ENCODE data around the gene ARHGAP22. TPM values are rescaled to one million over a fixed set of nuclear protein-coding genes. Genes with fewer than 3 reads are reported as not detected.

The ARHGAP22 gene
- total RNA-seq, 2 donors from 2014 or later: 4.4 to 8.6 TPM

DNA sequence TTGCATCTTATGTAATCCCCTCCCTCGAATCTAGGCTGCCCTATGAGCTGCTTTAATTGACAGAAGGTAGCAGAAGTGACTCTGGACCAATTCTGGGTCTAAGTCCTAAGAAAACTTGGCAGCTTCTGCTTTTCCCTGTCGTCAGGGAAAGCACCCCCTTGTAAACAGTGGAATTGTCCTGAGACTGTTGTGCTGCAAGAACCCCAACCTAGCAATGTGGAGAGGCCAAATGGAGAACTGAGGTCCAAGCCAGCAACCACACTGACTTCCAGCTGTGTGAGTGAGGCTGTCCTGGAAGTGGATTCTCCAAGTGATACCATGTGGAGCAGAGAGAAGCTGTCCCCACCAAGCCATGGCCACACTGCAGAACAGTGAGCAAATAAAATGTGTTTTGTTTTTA is 75.5 kb downstream of the ARHGAP22 start:
- 70% methylated on average over 2 of the region's 2 CpGs for WGBS
- TF ChIP-seq POLR2AphosphoS5 (IDR thresholded peaks at IDR 0.05) (no peak), POLR2A (IDR thresholded peaks at IDR 0.05) (no peak)
- TF ChIP-seq, protein P1, sequence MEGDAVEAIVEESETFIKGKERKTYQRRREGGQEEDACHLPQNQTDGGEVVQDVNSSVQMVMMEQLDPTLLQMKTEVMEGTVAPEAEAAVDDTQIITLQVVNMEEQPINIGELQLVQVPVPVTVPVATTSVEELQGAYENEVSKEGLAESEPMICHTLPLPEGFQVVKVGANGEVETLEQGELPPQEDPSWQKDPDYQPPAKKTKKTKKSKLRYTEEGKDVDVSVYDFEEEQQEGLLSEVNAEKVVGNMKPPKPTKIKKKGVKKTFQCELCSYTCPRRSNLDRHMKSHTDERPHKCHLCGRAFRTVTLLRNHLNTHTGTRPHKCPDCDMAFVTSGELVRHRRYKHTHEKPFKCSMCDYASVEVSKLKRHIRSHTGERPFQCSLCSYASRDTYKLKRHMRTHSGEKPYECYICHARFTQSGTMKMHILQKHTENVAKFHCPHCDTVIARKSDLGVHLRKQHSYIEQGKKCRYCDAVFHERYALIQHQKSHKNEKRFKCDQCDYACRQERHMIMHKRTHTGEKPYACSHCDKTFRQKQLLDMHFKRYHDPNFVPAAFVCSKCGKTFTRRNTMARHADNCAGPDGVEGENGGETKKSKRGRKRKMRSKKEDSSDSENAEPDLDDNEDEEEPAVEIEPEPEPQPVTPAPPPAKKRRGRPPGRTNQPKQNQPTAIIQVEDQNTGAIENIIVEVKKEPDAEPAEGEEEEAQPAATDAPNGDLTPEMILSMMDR (IDR thresholded peaks at IDR 0.05): no peak
- Histone ChIP-seq H3K4me1 (replicated peaks) (no peaks in the 10 kb centered on the region), H3K36me3 (no peaks in the 10 kb centered on the region), H3K9me3 (no peaks in the 10 kb centered on the region), H3K4me3 (no peak overlapping the region), H3K27me3 (replicated peaks; ENCODE audit: insufficient read depth) (no peaks in the 10 kb centered on the region), H3K27ac (no peak overlapping the region)
- intact Hi-C loops (cut with DNase I): no loop called here
- DNase-seq (ENCODE audit: low spot score): no peak

DNA sequence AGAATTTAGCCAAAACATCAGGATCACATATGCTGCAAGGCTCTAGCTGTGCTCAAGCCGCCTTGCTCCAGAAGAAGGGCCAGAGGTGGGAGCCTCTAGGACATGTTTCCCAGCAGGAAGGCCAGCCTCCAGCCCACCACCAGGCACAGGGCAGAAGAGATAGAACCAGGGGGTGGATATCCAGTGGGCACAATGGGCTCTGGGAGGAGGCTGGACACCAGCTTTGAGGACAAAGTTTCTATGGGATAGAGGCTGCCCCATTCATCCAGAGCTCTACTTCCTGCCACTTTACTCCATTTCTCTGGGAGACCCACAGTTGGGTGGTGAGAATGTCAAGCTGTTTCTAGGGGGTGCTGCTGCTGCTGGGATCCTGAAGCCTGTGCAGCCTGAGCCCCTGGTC is 77.1 kb downstream of the ARHGAP22 start:
- Histone ChIP-seq H3K36me3 (no peaks in the 10 kb centered on the region), H3K9me3 (no peaks in the 10 kb centered on the region), H3K27ac (no peak overlapping the region), H3K4me1 (replicated peaks) (no peaks in the 10 kb centered on the region), H3K4me3 (no peak overlapping the region), H3K27me3 (replicated peaks; ENCODE audit: insufficient read depth) (no peaks in the 10 kb centered on the region)
- TF ChIP-seq POLR2A (IDR thresholded peaks at IDR 0.05) (no peak), POLR2AphosphoS5 (IDR thresholded peaks at IDR 0.05) (no peak)
- TF ChIP-seq, protein P1 (IDR thresholded peaks at IDR 0.05): no peak
- no peak for DNase-seq (ENCODE audit: low spot score)
- 100% methylated on average over 1 of the region's 1 CpG for WGBS
- intact Hi-C loops (cut with DNase I): no loop called here

DNA sequence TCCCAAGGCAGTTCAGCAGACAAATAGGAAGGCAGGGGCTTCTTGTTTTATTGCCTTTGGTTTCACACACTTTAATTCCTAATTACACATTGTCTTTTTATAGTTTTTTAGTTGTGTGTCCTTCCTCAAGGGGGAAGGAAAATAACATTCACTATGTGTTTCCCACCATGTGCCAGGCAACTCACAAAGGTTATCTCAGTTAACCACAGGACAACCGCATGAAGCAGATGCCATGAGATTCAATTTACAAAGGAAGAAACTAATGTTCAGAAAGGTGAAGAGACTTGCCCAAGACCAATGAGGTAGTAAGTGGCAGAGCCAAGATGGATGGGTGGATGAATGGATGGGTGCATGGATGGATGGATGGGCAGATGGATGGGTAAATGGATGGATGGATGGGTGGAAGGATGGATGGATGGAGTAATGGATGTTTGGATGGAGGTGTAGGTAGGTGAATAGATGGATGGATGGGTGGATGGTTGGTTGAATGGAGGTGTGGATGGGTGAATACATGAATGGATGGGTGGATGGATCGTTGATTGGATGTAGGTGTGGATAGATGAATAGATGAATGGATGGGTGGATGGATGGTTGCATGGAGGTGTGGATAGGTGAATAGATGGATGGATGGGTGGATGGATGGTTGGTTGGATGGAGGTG is 77.9 kb downstream of the ARHGAP22 start:
- TF ChIP-seq, protein P1 (IDR thresholded peaks at IDR 0.05): no peak
- no peak for TF ChIP-seq POLR2A (IDR thresholded peaks at IDR 0.05)
- no peak for TF ChIP-seq POLR2AphosphoS5 (IDR thresholded peaks at IDR 0.05)
- intact Hi-C loops (cut with DNase I): no loop called here
- Histone ChIP-seq H3K27ac (no peak overlapping the region), H3K36me3 (no peaks in the 10 kb centered on the region), H3K27me3 (replicated peaks; ENCODE audit: insufficient read depth) (no peaks in the 10 kb centered on the region), H3K9me3 (no peaks in the 10 kb centered on the region), H3K4me3 (no peak overlapping the region), H3K4me1 (replicated peaks) (no peaks in the 10 kb centered on the region)
- WGBS: 77% methylated on average over 2 of the region's 2 CpGs
- DNase-seq (ENCODE audit: low spot score): no peak

DNA sequence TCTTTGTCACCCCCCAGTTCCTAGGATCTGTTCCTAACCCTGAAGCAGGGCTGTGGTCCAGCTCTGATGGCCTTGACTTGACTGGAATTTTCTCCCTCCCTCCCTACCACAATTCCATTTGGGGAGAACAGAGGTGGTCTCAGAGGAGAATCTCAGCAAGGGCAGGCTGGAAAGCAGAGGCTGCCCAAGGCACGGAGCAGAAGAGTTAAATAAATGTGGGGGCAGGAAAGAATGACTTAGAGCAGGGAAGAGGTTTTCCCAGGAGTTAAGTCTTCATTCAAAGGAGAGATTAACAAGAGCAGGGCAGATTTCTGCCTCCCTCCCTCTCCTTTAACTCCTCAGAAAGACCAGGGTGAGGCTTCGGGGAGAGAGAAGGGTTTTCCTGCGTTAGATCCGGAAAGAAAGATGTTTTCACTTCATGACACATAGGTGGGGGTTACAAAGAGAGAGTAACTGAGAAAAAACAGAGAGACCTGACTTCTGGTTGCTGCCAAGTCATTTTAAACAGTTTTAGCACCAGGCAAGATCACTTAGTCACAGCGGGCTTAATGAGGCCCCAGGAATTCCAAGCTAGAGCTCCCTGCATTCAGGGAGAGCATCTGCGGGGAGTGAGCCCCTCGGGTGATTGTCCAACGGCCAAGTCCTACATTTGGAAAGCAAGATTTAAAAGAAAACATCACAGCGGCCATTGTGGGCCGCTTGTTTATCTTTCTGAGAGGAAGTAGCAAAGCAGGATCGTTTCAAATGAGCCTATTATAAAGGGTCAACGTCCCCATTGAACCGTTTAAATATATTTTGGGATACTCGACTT is 78.7 kb downstream of the ARHGAP22 start:
- WGBS: 13% methylated on average over 14 of the region's 14 CpGs
- H3K9me3 ChIP-seq: no peaks in the 10 kb centered on the region
- TF ChIP-seq POLR2AphosphoS5 (IDR thresholded peaks at IDR 0.05) (no peak), POLR2A (IDR thresholded peaks at IDR 0.05) (no peak)
- TF ChIP-seq, protein P1 (IDR thresholded peaks at IDR 0.05): no peak
- H3K27me3 ChIP-seq (replicated peaks; ENCODE audit: insufficient read depth): no peaks in the 10 kb centered on the region
- no peak overlapping the region for H3K4me3 ChIP-seq
- no peak overlapping the region for H3K27ac ChIP-seq
- H3K36me3 ChIP-seq: no peaks in the 10 kb centered on the region
- DNase-seq (ENCODE audit: low spot score): no peak
- no peaks in the 10 kb centered on the region for H3K4me1 ChIP-seq (replicated peaks)
- intact Hi-C loops (cut with DNase I): no loop called here
